ENCODE results near the gene FOXL1. TPM values are rescaled to one million over a fixed set of nuclear protein-coding genes. Genes with fewer than 3 reads are reported as not detected.

FOXL1 gene
- total and polyA plus RNA-seq, 9 donors = 0.10 to 1.3 (median 0.44) TPM; not detected in 1

DNA sequence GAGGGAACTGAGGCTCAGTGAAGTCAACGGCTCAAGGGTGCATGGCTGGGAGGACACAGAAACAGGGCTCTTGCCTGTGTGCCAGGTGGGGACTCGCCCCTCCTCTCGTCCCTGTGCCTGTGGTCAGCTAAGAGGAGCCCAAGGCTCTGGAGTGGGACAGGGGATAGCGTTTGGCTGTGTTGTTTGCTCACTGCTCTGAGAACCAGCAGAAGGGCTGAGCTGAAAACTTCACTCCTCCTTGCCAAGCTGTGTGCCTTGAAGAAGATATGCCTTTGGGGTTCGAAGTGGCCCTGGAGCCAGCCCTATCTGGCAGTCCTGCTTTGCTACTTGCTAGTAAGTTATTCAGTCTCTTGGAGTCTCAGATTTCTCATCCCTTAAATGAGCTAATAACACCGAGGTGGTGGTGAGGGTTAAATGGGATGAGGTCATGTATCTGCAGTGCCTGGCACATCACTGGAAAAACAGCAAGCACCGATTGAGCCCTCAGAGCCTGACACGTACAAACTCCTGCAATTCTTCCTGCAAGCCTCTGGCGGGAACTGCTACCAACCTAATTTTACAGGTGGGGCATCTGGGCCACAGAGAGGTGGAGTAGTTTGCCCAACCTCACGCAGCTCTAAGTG lies 17.7 kb downstream of the FOXL1 start:
- 61 to 73% (median 64%) methylated on average over 10 of the region's 10 CpGs for WGBS, 3 donors
- Histone ChIP-seq H3K27me3 (no peaks in the 10 kb centered on the region), H3K36me3 (no peaks in the 10 kb centered on the region), H3K4me1 (ENCODE audit: insufficient read depth) (no peaks in the 10 kb centered on the region), H3K9me3 (no peaks in the 10 kb centered on the region), H3K4me3 (no peak overlapping the region), H3K27ac (no peak overlapping the region)
- TF ChIP-seq, protein P1, sequence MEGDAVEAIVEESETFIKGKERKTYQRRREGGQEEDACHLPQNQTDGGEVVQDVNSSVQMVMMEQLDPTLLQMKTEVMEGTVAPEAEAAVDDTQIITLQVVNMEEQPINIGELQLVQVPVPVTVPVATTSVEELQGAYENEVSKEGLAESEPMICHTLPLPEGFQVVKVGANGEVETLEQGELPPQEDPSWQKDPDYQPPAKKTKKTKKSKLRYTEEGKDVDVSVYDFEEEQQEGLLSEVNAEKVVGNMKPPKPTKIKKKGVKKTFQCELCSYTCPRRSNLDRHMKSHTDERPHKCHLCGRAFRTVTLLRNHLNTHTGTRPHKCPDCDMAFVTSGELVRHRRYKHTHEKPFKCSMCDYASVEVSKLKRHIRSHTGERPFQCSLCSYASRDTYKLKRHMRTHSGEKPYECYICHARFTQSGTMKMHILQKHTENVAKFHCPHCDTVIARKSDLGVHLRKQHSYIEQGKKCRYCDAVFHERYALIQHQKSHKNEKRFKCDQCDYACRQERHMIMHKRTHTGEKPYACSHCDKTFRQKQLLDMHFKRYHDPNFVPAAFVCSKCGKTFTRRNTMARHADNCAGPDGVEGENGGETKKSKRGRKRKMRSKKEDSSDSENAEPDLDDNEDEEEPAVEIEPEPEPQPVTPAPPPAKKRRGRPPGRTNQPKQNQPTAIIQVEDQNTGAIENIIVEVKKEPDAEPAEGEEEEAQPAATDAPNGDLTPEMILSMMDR (IDR thresholded peaks at IDR 0.05) = no peak
- TF ChIP-seq POLR2A (IDR thresholded peaks at IDR 0.05) = no peak
- TF ChIP-seq EP300 (IDR thresholded peaks at IDR 0.05) = no peak
- intact Hi-C loops (cut with DNase I) = loop anchor here in 1 of 4 donors (10.0 kb wide), 1 partner anchor 269 kb away; no protein-coding TSS in a partner anchor
- no peak for DNase-seq

GRCh38 chr16:86597126-86597879 lies 19.0 kb downstream of the FOXL1 start:
- 76 to 83% (median 82%) methylated on average over 18 of the region's 18 CpGs for WGBS, 3 donors
- H3K27me3 ChIP-seq = no peaks in the 10 kb centered on the region

GRCh38 chr16:86597880-86598606 lies 19.7 kb downstream of the FOXL1 start:
- no peak for DNase-seq
- Histone ChIP-seq H3K36me3 (no peaks in the 10 kb centered on the region), H3K27ac (no peak overlapping the region), H3K4me1 (ENCODE audit: insufficient read depth) (no peaks in the 10 kb centered on the region), H3K9me3 (no peaks in the 10 kb centered on the region), H3K4me3 (no peak overlapping the region), H3K27me3 (no peaks in the 10 kb centered on the region)
- 26 to 32% (median 27%) methylated on average over 7 of the region's 7 CpGs for WGBS, 3 donors
- no peak for TF ChIP-seq POLR2A (IDR thresholded peaks at IDR 0.05)
- intact Hi-C loops (cut with DNase I) = loop anchor here in 1 of 4 donors (10.0 kb wide), 1 partner anchor 267 kb away; no protein-coding TSS in a partner anchor

More at GRCh38 chr16:86597126-86597879, 19.0 kb downstream of the FOXL1 start:
- no peaks in the 10 kb centered on the region for H3K36me3 ChIP-seq
- H3K4me1 ChIP-seq (ENCODE audit: insufficient read depth) = no peaks in the 10 kb centered on the region
- H3K4me3 ChIP-seq = no peak overlapping the region
- intact Hi-C loops (cut with DNase I) = loop anchor here in 1 of 4 donors (10.0 kb wide), 1 partner anchor 267 kb away; no protein-coding TSS in a partner anchor
- H3K9me3 ChIP-seq = no peaks in the 10 kb centered on the region
- no peak overlapping the region for H3K27ac ChIP-seq
- no peak for TF ChIP-seq EP300 (IDR thresholded peaks at IDR 0.05)
- TF ChIP-seq, protein P1 (IDR thresholded peaks at IDR 0.05) = no peak
- no peak for TF ChIP-seq POLR2A (IDR thresholded peaks at IDR 0.05)
- DNase-seq = no peak

GRCh38 chr16:86598607-86599565 lies 20.5 kb downstream of the FOXL1 start:
- no peak overlapping the region for H3K4me3 ChIP-seq
- 45 to 48% (median 48%) methylated on average over 22 of the region's 22 CpGs for WGBS, 3 donors
- no peaks in the 10 kb centered on the region for H3K36me3 ChIP-seq
- no peaks in the 10 kb centered on the region for H3K9me3 ChIP-seq
- H3K27ac ChIP-seq = no peak overlapping the region
- no peaks in the 10 kb centered on the region for H3K27me3 ChIP-seq
- intact Hi-C loops (cut with DNase I) = loop anchor here in 1 of 4 donors (10.0 kb wide), 1 partner anchor 266 kb away; no protein-coding TSS in a partner anchor
- DNase-seq = no peak
- TF ChIP-seq, protein P1 (IDR thresholded peaks at IDR 0.05) = no peak
- TF ChIP-seq EP300 (IDR thresholded peaks at IDR 0.05) = no peak
- no peaks in the 10 kb centered on the region for H3K4me1 ChIP-seq (ENCODE audit: insufficient read depth)

Measured in ovary (tissue), 9 donors.